HepG2 (cell line): ENCODE results near the gene WIZ. TPM values are rescaled to one million over a fixed set of nuclear protein-coding genes. Genes with fewer than 3 reads are reported as not detected.

Source experiments
- ATAC-seq: fragments of 200-7000 bp; cut with Tn5 transposase; 3 replicates; pipeline ENCODE4 v1.9.1; 2020; ENCODE audit warnings: mild to moderate bottlenecking, moderate library complexity
- BruUV-seq: library from RNA; stranded (reverse); fragments of 400-500 nt; replicated peaks from 2 replicates; lab custom pipeline; 2021; lab: Mats Ljungman, UMichigan
- CTCF ChIA-PET: fragments of 300-600 bp; formaldehyde crosslinking; extraction: SDS; loops from one replicate; lab custom pipeline; 2021; ENCODE audit warnings: low total read pairs, inconsistent platforms, low intra/inter-chr PET ratio; lab: Yijun Ruan, JAX
- POLR2A ChIA-PET: fragments of 350-600 bp; sonication (Branson Sonifier 250); formaldehyde crosslinking; loops from one replicate; lab custom pipeline; 2020; ENCODE audit warnings: antibody characterized with exemption, inconsistent platforms; lab: Yijun Ruan, JAX
- DNase-seq: peaks from one replicate; pipeline ENCODE4 v3.0.0-alpha.2; 2015; ENCODE audit warnings: low spot score
- FAIRE-seq: peaks from 3 replicates; lab custom pipeline; 2011; peaks lifted over from hg19 to GRCh38; lab: Jason Lieb, UNC
- H2AFZ ChIP-seq: one replicate; pipeline ENCODE4 v1.6.1; 2011; ENCODE audit warnings: low read length, inconsistent platforms
- H3K27ac ChIP-seq: fragments of 300-600 bp; 3 replicates; pipeline ENCODE4 v1.8.0; 2011; ENCODE audit warnings: mixed run types, mild to moderate bottlenecking, mixed read lengths, low read length, inconsistent platforms; ENCODE audit not compliant: insufficient read depth; ENCODE audit errors: extremely low read length
- H3K27me3 ChIP-seq, 2 experiments: fragments of 200-600 bp in 1 of 2; 2 replicates in 1 of 2; 3 replicates in 1 of 2; pipeline versions ENCODE4 v1.6.0 to v1.8.0; 2011; ENCODE audit warnings: low read length in 2 of 2, mild to moderate bottlenecking in 2 of 2, moderate library complexity in 2 of 2, inconsistent platforms in 1 of 2; ENCODE audit not compliant: insufficient read depth in 2 of 2, control insufficient read depth in 1 of 2
- H3K36me3 ChIP-seq, 2 experiments: fragments of 200-600 bp in 1 of 2; replicated peaks in 1 of 2; 2 replicates in 1 of 2; 3 replicates in 1 of 2; pipeline versions ENCODE4 v1.5.1 to v1.8.0; 2011; ENCODE audit warnings: low read length in 2 of 2, inconsistent platforms in 1 of 2; ENCODE audit not compliant: insufficient read depth in 2 of 2, control insufficient read depth in 1 of 2
- H3K4me1 ChIP-seq: 2 replicates; pipeline ENCODE4 v1.5.1; 2012; ENCODE audit warnings: low read length, inconsistent platforms; ENCODE audit not compliant: insufficient read depth
- H3K4me2 ChIP-seq: 2 replicates; pipeline ENCODE4 v1.6.0; 2011; ENCODE audit warnings: low read depth, low read length, inconsistent platforms
- H3K4me3 ChIP-seq, 3 experiments: fragments of 200-600 bp in 1 of 3; sonication (generic), shearing (Covaris generic) in 1 of 3; replicated peaks in 1 of 3; 2 replicates each; pipeline ENCODE4 v1.5.1; 2011 to 2016; ENCODE audit warnings: low read length in 3 of 3, inconsistent platforms in 2 of 3, low read depth in 2 of 3, mild to moderate bottlenecking in 2 of 3, control low read depth in 1 of 3, mixed read lengths in 1 of 3; ENCODE audit not compliant: insufficient read depth in 1 of 3
- H3K79me2 ChIP-seq: one replicate; pipeline ENCODE4 v1.6.1; 2011; ENCODE audit warnings: low read length, inconsistent platforms; ENCODE audit not compliant: insufficient read depth
- H3K9ac ChIP-seq: 2 replicates; pipeline ENCODE4 v1.6.0; 2011; ENCODE audit warnings: mild to moderate bottlenecking, low read depth, low read length, inconsistent platforms; ENCODE audit not compliant: insufficient read depth
- H3K9me3 ChIP-seq: 2 replicates; pipeline ENCODE4 v1.5.1; 2012; ENCODE audit warnings: mild to moderate bottlenecking, low read length
- H4K20me1 ChIP-seq: 2 replicates; pipeline ENCODE4 v1.6.0; 2011; ENCODE audit warnings: inconsistent platforms, mild to moderate bottlenecking, low read length, moderate library complexity; ENCODE audit not compliant: insufficient read depth
- ATM ChIP-seq: fragments of 450-650 bp; IDR thresholded peaks from 2 replicates; pipeline ENCODE4 v1.7.1; 2017; ENCODE audit warnings: mild to moderate bottlenecking, borderline replicate concordance
- EZH2 ChIP-seq: conservative IDR thresholded peaks from 2 replicates; pipeline ENCODE4 v1.6.1; 2012; ENCODE audit warnings: mild to moderate bottlenecking, low read depth, low read length, moderate library complexity
- JUNB ChIP-seq: sonication (generic); formaldehyde crosslinking; IDR thresholded peaks from 2 replicates; pipeline ENCODE4 v1.8.0; 2022; ENCODE audit warnings: missing genetic modification reagents, mild to moderate bottlenecking, borderline replicate concordance
- KDM2A ChIP-seq: sonication (generic); formaldehyde crosslinking; IDR thresholded peaks from 2 replicates; pipeline ENCODE4 v1.4.0; 2020; ENCODE audit warnings: low read depth, missing genetic modification reagents, borderline replicate concordance
- RCOR2 ChIP-seq: IDR thresholded peaks from 2 replicates; pipeline ENCODE4 v1.6.1; 2016; ENCODE audit warnings: missing biosample characterization, missing genetic modification reagents
- TAF1 ChIP-seq: sonication (generic); formaldehyde crosslinking; IDR thresholded peaks from 2 replicates; pipeline ENCODE4 v1.4.0; 2020; ENCODE audit warnings: missing genetic modification reagents
- TP53 ChIP-seq: sonication (generic); formaldehyde crosslinking; conservative IDR thresholded peaks from 2 replicates; pipeline ENCODE4 v1.4.0; 2020; ENCODE audit warnings: missing genetic modification reagents
- XBP1 ChIP-seq: sonication (generic); formaldehyde crosslinking; IDR thresholded peaks from 2 replicates; pipeline ENCODE4 v1.5.0; 2020; ENCODE audit warnings: missing genetic modification reagents
- ZIK1 ChIP-seq: sonication (generic); formaldehyde crosslinking; IDR thresholded peaks from 2 replicates; pipeline ENCODE4 v1.5.0; 2020; ENCODE audit warnings: mild to moderate bottlenecking, low read depth, missing genetic modification reagents, borderline replicate concordance
- ZNF160 ChIP-seq: sonication (generic); formaldehyde crosslinking; IDR thresholded peaks from 2 replicates; pipeline ENCODE4 v1.8.0; 2022; ENCODE audit warnings: mild to moderate bottlenecking, inconsistent platforms, missing genetic modification reagents
- ZNF264 ChIP-seq: sonication (generic); formaldehyde crosslinking; IDR thresholded peaks from 2 replicates; pipeline ENCODE4 v1.4.0; 2020; ENCODE audit warnings: missing genetic modification reagents
- ZNF446 ChIP-seq: sonication (generic); formaldehyde crosslinking; IDR thresholded peaks from 2 replicates; pipeline ENCODE4 v1.5.0; 2020; ENCODE audit warnings: mild to moderate bottlenecking, missing genetic modification reagents
- ZNF749 ChIP-seq: sonication (generic); formaldehyde crosslinking; IDR thresholded peaks from 2 replicates; pipeline ENCODE4 v1.8.0; 2022; ENCODE audit warnings: mild to moderate bottlenecking, missing genetic modification reagents, moderate library complexity, borderline replicate concordance
- ZNF792 ChIP-seq: IDR thresholded peaks from 2 replicates; pipeline ENCODE4 v1.6.1; 2016
- WGBS: methylation state at CpG from one replicate; pipeline ENCODE4 v1.1.6; 2017; ENCODE audit warnings: low lambda C conversion rate; 5-methylcytosine and 5-hydroxymethylcytosine counted together
- in situ Hi-C: cut with HindIII; loops from 2 replicates; pipeline ENCODE4 v1.10.0; 2017; ENCODE audit warnings: low pct_unique_long_range_greater_than_20kb; ENCODE audit not compliant: extremely low pct_ligation_motif_present
- intact Hi-C: fragments of 100-400 bp; cut with micrococcal nuclease; formaldehyde crosslinking; loops from one replicate; pipeline ENCODE4 v1.10.0; 2022; ENCODE audit not compliant: unreplicated experiment
- polyA plus RNA-seq, 8 experiments: library from polyadenylated mRNA; depleted of rRNA in 3 of 8; stranded (reverse) in 7 of 8; unstranded in 1 of 8; fragments of >200 nt; fragmentation: Illumina TruSeq in 4 of 8; extraction: Trizol in 4 of 8; gene quantifications; 2 replicates each; pipeline versions ENCODE4 v1.2.1 to v1.2.3, GENCODE V29; 2011 to 2016; ENCODE audit warnings: low read depth in 4 of 8, missing spikeins in 1 of 8, mixed read lengths in 1 of 8; ENCODE audit not compliant: insufficient read depth in 1 of 8
- total RNA-seq, 5 experiments: library from RNA; depleted of rRNA; stranded (reverse); fragments of >200 nt; fragmentation: Illumina TruSeq; extraction: Trizol; gene quantifications; 2 replicates each; pipeline ENCODE4 v1.2.3, GENCODE V29; 2016; ENCODE audit warnings: low read depth in 1 of 5
- TF ChIP-seq, protein P1 (sequence below): sonication (generic); formaldehyde crosslinking; IDR thresholded peaks from 2 replicates; pipeline ENCODE4 v1.5.1; 2020; ENCODE audit warnings: missing genetic modification reagents, mild to moderate bottlenecking, borderline replicate concordance
- TF ChIP-seq, protein P2 (sequence below): sonication (generic); formaldehyde crosslinking; IDR thresholded peaks from 2 replicates; pipeline ENCODE4 v1.4.0; 2020; ENCODE audit warnings: mild to moderate bottlenecking, missing genetic modification reagents
- TF ChIP-seq, protein P3 (sequence below): sonication (generic); formaldehyde crosslinking; IDR thresholded peaks from 2 replicates; pipeline ENCODE4 v1.8.0; 2022; ENCODE audit warnings: missing genetic modification reagents, low read depth, mild to moderate bottlenecking, borderline replicate concordance
- TF ChIP-seq, protein P4 (sequence below): sonication (generic); formaldehyde crosslinking; IDR thresholded peaks from 2 replicates; pipeline ENCODE4 v1.5.0; 2020; ENCODE audit warnings: missing genetic modification reagents, mild to moderate bottlenecking, borderline replicate concordance
- TF ChIP-seq, protein P5 (sequence below): sonication (generic); formaldehyde crosslinking; conservative IDR thresholded peaks from 2 replicates; pipeline ENCODE4 v1.4.0; 2020; ENCODE audit warnings: missing genetic modification reagents

The WIZ gene
- total and polyA plus RNA-seq, 2 of the 13 experiments (the other 11 are each of a cell fraction or from before 2014, with no cell fraction given) = 4.7 to 4.8 TPM

DNA sequence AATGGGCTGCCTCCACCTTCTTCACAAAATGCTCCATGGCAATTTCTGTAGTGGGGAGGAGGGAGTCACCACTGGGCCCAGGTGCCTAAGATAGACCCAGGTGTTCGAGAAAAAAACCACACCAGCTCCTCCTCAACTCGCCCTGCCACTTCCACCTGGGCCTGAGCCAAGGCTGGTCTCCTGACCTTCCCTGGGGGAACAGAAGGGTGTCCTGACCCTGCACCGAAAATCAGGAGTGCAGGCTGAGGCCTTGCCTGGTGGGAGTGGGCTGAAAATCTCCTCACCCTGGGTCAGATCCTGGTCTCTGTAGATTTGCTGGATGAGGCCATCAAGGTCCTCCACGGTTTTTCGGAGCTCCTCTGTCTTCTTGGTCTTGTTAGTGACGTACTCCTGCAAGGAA is 52.5 kb downstream of the WIZ start:
- Histone ChIP-seq H3K79me2 (peaks cover 6% of the 10 kb centered on the region), H3K9me3 (no peaks in the 10 kb centered on the region)
- TF ChIP-seq TAF1 (CRISPR knock-in tag) (no peak), TP53 (CRISPR knock-in tag) (no peak), ZNF264 (no peak), ATM (no peak), XBP1 (no peak), RCOR2 (CRISPR knock-in tag) (no peak), ZNF792 (CRISPR knock-in tag) (no peak), JUNB (CRISPR knock-in tag) (no peak), EZH2 (no peak), ZIK1 (CRISPR knock-in tag) (no peak), ZNF749 (CRISPR knock-in tag) (no peak), ZNF446 (CRISPR knock-in tag) (no peak), KDM2A (CRISPR knock-in tag) (no peak), ZNF160 (no peak)
- TF ChIP-seq, protein P1, sequence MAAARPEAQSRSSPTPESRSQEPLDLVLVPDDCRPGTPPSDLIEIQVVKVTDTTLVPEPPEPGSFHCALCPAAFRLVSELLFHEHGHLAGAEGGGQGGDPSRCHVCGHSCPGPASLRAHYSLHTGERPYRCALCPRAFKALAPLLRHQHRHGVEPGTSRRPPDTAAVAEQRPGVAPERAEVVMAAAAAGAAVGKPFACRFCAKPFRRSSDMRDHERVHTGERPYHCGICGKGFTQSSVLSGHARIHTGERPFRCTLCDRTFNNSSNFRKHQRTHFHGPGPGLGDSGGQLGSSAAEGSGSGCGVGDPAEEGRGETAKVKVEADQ (CRISPR knock-in tag) = no peak
- TF ChIP-seq, protein P2, sequence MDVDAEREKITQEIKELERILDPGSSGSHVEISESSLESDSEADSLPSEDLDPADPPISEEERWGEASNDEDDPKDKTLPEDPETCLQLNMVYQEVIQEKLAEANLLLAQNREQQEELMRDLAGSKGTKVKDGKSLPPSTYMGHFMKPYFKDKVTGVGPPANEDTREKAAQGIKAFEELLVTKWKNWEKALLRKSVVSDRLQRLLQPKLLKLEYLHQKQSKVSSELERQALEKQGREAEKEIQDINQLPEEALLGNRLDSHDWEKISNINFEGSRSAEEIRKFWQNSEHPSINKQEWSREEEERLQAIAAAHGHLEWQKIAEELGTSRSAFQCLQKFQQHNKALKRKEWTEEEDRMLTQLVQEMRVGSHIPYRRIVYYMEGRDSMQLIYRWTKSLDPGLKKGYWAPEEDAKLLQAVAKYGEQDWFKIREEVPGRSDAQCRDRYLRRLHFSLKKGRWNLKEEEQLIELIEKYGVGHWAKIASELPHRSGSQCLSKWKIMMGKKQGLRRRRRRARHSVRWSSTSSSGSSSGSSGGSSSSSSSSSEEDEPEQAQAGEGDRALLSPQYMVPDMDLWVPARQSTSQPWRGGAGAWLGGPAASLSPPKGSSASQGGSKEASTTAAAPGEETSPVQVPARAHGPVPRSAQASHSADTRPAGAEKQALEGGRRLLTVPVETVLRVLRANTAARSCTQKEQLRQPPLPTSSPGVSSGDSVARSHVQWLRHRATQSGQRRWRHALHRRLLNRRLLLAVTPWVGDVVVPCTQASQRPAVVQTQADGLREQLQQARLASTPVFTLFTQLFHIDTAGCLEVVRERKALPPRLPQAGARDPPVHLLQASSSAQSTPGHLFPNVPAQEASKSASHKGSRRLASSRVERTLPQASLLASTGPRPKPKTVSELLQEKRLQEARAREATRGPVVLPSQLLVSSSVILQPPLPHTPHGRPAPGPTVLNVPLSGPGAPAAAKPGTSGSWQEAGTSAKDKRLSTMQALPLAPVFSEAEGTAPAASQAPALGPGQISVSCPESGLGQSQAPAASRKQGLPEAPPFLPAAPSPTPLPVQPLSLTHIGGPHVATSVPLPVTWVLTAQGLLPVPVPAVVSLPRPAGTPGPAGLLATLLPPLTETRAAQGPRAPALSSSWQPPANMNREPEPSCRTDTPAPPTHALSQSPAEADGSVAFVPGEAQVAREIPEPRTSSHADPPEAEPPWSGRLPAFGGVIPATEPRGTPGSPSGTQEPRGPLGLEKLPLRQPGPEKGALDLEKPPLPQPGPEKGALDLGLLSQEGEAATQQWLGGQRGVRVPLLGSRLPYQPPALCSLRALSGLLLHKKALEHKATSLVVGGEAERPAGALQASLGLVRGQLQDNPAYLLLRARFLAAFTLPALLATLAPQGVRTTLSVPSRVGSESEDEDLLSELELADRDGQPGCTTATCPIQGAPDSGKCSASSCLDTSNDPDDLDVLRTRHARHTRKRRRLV (CRISPR knock-in tag) = no peak
- TF ChIP-seq, protein P3, sequence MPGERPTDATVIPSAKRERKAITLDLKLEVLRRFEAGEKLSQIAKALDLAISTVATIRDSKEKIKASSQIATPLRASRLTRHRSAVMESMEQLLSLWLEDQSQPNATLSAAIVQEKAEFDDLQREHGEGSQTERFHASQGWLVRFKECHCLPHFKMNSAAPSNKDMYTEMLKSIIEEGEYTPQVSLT (CRISPR knock-in tag) = no peak
- TF ChIP-seq, protein P4, sequence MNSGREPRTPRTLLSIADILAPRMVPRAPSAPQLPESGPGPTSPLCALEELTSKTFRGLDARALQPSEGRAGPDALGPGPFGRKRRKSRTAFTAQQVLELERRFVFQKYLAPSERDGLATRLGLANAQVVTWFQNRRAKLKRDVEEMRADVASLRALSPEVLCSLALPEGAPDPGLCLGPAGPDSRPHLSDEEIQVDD = no peak
- TF ChIP-seq, protein P5, sequence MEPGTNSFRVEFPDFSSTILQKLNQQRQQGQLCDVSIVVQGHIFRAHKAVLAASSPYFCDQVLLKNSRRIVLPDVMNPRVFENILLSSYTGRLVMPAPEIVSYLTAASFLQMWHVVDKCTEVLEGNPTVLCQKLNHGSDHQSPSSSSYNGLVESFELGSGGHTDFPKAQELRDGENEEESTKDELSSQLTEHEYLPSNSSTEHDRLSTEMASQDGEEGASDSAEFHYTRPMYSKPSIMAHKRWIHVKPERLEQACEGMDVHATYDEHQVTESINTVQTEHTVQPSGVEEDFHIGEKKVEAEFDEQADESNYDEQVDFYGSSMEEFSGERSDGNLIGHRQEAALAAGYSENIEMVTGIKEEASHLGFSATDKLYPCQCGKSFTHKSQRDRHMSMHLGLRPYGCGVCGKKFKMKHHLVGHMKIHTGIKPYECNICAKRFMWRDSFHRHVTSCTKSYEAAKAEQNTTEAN (CRISPR knock-in tag) = no peak
- TF ChIP-seq, all 625 proteins: peak for 0
- Histone ChIP-seq H3K27me3 (no peaks in the 10 kb centered on the region), H4K20me1 (peaks cover 9% of the 10 kb centered on the region), H3K4me3 (no peak overlapping the region), H3K9ac (no peak overlapping the region), H3K27ac (no peak overlapping the region), H2AFZ (no peak overlapping the region), H3K4me1 (no peaks in the 10 kb centered on the region), H3K36me3 (peaks cover 40 to 80% of the 10 kb centered on the region in 2 experiments), H3K4me2 (no peak overlapping the region)
- in situ Hi-C loops = no loop called here
- intact Hi-C loops = no loop called here
- POLR2A ChIA-PET = no interaction called here
- WGBS = 84% methylated on average over 5 of the region's 6 CpGs
- no peak for DNase-seq
- CTCF ChIA-PET = no interaction called here
- ATAC-seq = no peak
- BruUV-seq = no TSS peak
- FAIRE-seq = no peak
